Measurements from ENCODE around the gene PPP1R12A.
"Not testable (repeated sequence)": the region's sequence is repeated elsewhere in the genome, so short reads cannot be mapped to it uniquely, and the experiment has no call there.

PPP1R12A gene

GRCh38 chr12:79841248-79841877, 93.5 kb downstream of the PPP1R12A start:
- no peak for DNase-seq

- DNase-seq, result no peak
Measured at GRCh38 chr12:79838359-79838758, 96.5 kb downstream of the PPP1R12A start.

GRCh38 chr12:79837575-79837974, 97.3 kb downstream of the PPP1R12A start:
- no peak for DNase-seq

- no peak for DNase-seq
Measured at GRCh38 chr12:79835377-79835843, 99.5 kb downstream of the PPP1R12A start.

GRCh38 chr12:79834712-79835376, 100.1 kb downstream of the PPP1R12A start:
- no peak for DNase-seq

GRCh38 chr12:79830440-79830839, 104.5 kb downstream of the PPP1R12A start:
- DNase-seq, result no peak

GRCh38 chr12:79828924-79829323, 106.0 kb downstream of the PPP1R12A start:
- no peak for DNase-seq

- DNase-seq, result no peak
Measured at GRCh38 chr12:79827484-79827883, 107.4 kb downstream of the PPP1R12A start.

GRCh38 chr12:79826267-79827128, 108.4 kb downstream of the PPP1R12A start:
- no peak for DNase-seq

- no peak for DNase-seq
Measured at GRCh38 chr12:79822475-79822874, 112.4 kb downstream of the PPP1R12A start.

- DNase-seq, result no peak
Measured at GRCh38 chr12:79818856-79819255, 116.0 kb downstream of the PPP1R12A start.

GRCh38 chr12:79784366-79785065, 150.4 kb downstream of the PPP1R12A start:
- DNase-seq, result not testable (repeated sequence)

GRCh38 chr12:79782172-79782900, 152.6 kb downstream of the PPP1R12A start:
- no peak for DNase-seq

GRCh38 chr12:79778802-79779448, 156.0 kb downstream of the PPP1R12A start:
- no peak for DNase-seq

- no peak for DNase-seq
Measured at GRCh38 chr12:79776111-79776510, 158.8 kb downstream of the PPP1R12A start.

GRCh38 chr12:79775355-79776027, 159.4 kb downstream of the PPP1R12A start:
- no peak for DNase-seq

- DNase-seq, result no peak
Measured at GRCh38 chr12:79773896-79774295, 161.0 kb downstream of the PPP1R12A start.

GRCh38 chr12:79769860-79770485, 164.9 kb downstream of the PPP1R12A start:
- no peak for DNase-seq

- no peak for DNase-seq
Measured at GRCh38 chr12:79769189-79769859, 165.6 kb downstream of the PPP1R12A start.
